SHP77 treated with DMSO at 0.1 percent for 48 hours (cell line): ENCODE results near the gene TNFRSF21.
A peak's percentile ranks its signal among the peaks of the same experiment; 100 is the strongest.

Source experiments
- DNase-seq: peaks from one replicate; lab custom pipeline; 2025; lab: John Stamatoyannopoulos, UW

Gene TNFRSF21

GRCh38 chr6:47221565-47221964, 88.1 kb downstream of the TNFRSF21 start:
- DNase-seq: no peak

DNA sequence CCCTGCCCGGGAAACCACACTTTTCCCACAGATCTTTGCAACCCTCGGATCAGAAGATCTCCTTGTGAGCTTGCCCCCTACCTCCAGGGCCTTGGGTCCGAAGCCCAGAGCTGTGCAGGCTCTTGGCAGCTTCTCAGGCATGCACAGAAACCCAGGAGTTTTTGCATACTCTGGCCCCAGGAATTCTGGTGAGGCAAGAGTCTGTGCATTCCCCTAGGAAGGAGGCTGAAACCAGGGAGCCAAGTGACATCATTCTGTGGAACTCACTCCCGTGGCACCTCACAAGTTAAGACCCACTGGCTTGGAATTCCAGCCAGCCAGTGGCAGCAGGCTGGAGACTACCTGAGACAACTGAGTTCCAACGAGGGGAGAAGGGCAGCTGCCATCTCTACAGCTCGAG, 100.1 kb downstream of the TNFRSF21 start:
- no peak for DNase-seq

GRCh38 chr6:47207261-47207660, 102.4 kb downstream of the TNFRSF21 start:
- no peak for DNase-seq

DNA sequence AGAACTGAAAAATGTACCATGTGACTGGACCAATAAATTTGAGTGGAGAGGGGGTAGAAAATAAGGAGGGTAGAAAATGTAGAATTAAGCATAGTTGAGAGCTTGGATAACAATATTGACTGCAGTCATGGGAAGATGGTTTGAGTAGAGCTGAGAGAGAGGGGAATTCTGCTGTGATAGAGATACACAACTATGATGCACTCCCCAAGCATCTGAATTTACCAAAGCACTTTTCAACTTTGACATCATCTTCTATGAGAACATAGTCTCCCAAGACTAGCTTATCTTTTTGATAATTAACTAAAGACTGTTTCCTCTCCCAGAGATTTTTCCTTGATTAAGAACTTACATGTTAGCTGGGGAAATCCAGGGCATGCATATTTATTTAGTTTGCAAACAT, 103.1 kb downstream of the TNFRSF21 start:
- no peak for DNase-seq

GRCh38 chr6:47203938-47204611, 105.6 kb downstream of the TNFRSF21 start:
- DNase-seq: no peak

GRCh38 chr6:47203266-47203937, 106.3 kb downstream of the TNFRSF21 start:
- DNase-seq: no peak

DNA sequence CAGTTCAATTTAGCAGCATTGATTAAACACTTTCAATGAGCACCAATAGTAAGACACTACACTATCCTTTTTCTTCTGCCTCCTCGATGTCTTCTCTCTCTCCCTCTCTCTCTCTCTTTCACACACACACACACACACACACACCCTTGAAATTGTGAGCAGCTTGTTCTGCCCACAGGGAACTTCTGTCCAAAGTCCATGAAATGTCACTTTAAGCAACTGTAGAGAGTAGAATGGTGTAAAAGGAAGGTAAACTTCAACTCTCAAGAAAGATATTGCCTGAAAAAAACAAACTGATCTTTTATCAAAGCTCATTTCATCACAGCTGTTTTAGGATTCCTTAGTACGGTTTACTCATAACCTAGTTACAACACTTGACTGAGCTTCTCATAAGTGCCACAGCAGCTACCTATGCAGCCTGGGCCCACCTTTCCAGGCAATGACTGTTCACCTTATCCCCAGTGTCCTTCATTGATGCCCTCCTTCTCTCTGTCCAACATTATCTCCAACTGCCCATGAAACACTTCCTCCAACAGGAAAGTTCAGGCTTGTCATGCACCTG, 107.0 kb downstream of the TNFRSF21 start:
- DNase-seq: no peak

- DNase-seq: no peak
These were observed 109.0 kb downstream of the TNFRSF21 start for GRCh38 chr6:47200536-47201334.

DNA sequence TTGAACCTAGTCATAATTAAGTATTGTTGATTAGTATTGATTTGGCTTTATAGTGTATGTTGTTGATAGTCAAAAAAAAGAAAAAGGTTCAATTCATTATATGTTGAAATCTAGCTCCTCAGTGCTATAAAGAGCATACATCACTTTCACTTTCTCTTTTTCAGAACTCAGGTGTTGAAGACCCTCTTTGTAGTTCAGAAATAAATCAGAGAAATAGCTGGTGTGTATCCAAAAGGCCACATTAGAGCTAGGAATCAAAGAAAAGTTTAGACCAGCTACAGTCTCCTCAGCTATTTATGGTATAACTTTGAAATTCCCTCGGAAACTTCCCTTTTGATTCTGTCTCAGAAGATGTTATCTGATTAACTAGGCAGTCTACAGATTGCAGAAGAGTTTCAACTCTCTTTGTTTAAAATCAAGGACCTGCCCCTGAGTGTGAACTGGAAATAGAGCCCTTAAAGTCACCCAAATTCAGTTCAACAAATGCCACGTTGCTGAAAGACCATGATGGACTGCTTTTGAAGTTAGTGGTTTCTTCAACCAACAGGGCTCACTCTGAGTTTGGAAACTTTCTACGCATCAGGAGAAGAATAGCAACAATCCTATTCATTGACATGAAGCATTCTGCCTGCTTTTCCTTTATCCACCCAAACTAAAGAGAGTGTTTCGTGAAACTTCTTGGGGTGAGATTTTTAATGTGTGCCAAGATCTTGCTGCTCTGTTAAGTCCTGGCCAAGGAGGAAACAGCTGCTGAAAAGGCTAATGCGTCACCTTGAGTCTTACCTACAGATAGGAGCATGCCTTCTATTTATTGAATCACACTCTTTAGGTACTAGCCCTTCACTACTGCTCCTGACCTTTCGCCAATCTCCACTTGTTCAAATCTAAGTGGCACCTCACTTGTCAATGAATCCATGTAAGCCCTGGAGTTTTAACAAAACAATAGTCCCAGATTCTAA, 111.7 kb downstream of the TNFRSF21 start:
- no peak for DNase-seq

DNA sequence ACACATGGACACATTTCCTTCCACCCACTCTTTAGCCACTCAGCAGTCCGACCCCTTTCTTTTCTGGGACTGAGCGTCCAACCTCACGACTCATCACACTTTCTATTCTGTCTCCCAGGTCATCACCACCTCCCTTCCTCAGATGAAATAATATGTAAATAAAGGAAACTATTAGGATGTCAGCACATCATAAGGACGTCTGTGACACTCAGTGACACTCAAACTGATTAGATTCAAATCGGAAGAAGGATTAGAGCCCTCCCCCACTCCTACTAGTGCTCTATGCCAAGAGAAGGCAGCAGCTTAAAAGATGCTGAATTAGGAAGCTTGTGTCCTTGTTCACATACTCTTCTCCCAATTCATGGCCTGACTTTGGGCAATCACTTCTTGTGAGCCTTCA, 113.6 kb downstream of the TNFRSF21 start:
- no peak for DNase-seq

- peak; percentile 29 for DNase-seq
These were observed 114.6 kb downstream of the TNFRSF21 start for GRCh38 chr6:47195011-47195650.

GRCh38 chr6:47188588-47189021, 121.1 kb downstream of the TNFRSF21 start:
- no peak for DNase-seq

DNA sequence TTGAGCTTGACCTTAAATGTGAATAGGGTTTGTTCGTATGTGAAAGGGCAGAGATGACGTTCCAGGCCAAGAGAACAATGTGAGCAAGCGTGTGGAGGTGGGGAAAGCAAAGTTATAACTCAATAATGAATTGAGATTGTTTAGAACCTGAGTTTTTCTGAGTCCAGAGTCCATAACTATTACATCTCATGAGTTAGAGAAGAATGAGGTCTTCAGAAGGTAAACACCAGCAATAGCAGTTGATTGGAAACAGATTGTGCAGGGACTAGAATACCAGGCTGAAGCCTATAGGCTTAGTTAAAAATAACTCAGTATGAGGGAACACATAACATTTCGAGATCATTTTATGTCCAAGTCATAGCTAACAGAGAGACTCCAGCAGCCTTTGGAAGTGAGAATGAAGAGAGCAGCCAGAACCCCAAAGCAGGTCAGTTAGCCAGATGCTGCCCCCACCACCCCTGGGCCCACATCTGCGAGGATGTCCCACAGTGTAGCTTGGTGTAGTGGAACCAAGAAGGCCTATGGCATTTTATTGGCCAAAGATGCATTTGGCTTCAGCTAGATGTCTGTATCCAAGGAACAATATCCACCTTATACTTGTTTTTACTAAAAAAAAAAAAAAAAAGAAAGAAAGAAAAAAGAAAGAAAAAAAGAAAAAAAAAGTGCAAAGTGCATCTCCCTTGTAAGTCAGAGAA, 121.7 kb downstream of the TNFRSF21 start:
- no peak for DNase-seq

DNA sequence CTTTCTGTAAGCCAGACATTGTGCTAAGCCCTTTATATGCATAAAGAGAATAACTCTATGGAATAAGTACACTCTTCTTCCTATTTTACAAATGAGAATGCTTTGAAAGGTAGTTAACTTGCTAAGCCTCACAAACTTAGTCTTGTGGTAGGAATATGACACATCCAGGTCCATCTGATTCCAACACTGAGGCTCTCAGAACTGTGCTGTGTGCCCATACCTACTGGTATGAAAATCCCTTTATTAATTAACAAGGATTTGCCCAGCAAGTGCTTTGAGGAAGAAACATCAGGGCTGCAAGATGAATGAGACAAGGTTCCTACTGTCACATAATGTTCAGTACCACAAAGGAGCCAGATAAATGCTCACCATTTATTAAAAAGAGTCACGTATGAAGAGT, 122.6 kb downstream of the TNFRSF21 start:
- DNase-seq: no peak

- DNase-seq: no peak
These were observed 127.3 kb downstream of the TNFRSF21 start for GRCh38 chr6:47182291-47182957.

DNA sequence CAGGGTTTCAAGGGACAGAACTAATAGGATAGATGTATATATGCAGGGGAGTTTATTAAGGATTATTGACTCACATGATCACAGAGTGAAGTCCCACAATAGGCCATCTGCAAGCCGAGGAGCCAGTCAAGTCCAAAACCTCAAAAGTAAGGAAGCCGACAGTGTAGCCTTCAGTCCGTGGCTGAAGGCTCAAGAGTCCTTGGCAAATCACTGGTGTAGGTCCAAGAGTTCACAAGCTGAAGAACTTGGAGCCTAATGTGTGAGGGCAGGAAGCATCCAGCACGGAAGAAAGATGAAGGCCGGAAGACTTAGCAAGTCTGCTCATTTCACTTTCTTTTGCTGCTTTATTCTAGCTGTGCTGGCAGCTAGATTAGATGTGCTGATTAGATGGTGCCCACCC, 128.0 kb downstream of the TNFRSF21 start:
- DNase-seq: no peak
